UCSD-AML1 (cell line): Measurements from ENCODE around the gene NYAP1.
"Not testable (repeated sequence)": the region's sequence is repeated elsewhere in the genome, so short reads cannot be mapped to it uniquely, and the experiment has no call there.

Source experiments
- DNase-seq: peaks from one replicate; lab custom pipeline; 2025; ENCODE audit not compliant: unreplicated experiment; lab: John Stamatoyannopoulos, UW

The NYAP1 gene

DNA sequence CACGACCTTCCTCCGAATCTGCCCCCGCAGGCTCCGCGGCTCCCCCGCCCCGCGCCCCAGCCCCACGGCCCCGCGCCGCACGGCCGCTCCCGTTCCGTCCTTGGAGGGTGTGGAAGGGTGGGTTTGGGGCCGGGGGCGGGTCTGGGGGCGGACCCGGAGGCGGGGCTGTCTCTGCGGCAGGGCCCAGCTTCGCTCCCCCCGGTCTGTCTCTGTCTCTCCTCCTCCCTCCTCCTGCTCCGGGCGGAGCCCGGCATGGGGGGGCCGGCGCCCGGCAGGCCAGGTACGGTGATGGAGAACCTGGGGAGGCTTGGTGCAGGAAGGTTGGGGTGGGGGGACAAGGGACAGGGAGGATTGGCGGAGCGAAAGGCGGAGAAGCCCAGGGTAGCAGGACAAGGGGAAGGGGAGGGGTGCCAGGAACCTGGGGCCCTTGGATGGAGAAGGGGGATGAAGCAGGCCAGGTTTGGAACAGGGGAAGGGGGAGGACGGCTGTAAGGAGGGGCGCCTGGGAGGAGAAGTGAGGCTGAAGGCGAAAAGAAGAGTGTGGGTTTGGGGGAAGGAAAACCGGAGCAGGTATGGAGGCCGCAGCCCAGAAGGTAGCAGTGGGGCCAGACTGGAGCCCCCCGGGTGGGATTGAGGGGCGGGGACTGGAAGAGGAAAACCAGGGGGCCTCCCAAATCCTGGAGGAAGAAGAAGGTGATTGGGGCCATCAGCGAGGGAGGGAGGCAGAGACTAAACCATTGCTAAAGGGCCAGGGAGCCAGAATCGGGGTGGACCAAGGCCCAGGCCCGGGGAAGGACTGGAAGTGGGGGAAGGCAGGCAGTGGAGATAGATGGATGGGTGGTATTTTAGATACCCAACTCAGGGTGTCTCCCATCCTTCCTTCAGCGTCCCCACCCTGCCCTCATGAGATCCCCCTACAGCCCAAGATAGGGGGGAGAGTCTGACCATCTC, at the start of gene NYAP1:
Gene NYAP1 (plus strand): TSS at position 206 of the 951 bp plus-strand sequence. CDS start 1,385 bp downstream, outside the sequence.
- DNase-seq = peak; percentile 52

DNA sequence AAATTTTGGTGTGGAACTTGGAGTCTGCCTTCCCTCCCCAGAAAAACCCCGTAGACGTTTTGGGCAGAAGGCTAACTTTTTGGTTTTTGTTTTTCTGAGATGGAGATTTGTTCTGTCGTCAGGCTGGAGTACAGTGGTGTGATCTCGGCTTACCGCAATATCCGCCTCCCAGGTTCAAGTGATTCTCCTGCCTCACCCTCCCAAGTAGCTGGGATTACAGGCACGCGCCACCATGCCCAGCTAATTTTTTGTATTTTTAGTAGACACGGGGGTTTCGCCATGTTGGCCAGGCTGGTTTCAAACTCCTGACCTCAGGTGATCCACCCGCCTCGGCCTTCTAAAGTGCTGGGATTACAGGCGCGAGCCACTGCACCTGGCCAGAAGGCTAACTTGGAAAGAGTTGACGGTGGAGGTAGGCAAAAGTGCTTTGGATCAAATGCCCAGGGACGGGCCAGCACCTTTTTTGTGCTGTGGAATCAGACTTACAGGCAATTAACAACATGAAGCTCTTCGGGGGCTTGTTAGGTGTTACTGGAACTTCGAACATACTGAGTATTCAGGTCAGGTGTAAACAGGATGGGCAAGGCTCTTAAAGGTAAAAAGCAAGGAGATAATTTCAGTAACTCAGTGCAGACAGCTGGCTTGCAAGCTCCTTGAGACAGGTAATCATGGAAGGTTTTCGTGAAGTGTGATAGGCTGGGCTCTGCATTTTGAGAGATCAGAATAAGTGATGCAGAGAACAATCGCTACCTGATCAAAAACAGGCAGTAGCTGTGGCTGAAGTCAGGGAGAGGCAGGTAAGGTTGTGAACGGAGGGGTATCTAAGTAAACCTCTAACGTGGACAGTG, 49.2 kb upstream of the NYAP1 start:
- DNase-seq = no peak

DNA sequence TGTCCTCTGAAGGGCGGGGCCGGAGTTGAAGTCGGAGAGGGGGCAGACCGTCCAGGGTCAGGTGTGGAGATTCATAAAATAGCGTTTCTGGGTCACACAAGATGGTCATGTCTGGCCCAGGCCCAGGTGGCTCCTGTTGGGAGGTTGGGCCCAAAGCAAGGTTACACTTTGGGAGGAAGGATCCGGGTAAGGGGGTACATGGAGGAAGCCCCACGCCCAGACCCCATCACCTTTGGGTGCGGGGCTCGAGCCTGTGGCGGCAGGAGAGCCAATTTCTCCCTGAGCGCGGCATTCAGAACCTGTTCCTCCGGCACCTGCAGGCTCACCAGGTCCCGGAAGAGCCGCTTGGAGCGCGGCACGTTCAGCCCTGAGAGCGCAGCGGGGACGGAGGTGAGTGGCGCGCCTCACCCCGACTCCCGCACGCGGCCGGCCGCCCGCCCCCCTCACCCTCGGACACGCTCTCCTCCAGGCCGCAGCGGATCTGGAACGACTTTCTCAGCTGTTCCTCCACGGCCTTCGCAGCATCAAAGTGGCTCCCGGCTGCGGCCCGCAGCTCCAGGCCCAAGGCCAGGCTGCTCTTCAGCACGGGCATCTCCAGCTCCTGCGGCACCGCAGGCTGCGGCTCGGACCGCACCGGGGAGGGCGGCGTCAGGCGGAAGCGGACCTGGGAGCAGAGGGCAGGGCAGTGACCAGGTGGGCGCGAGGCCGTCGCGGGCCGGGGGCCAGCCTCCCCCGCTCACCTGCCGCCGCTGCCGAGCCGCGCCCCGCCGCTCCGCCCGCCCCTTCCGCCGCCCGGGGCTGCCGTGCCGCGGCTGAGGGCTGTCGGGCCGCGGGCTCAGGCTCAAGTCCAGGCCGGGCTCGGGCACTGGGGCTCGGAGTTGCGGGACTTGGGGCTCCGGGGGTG, 48.1 kb upstream of the NYAP1 start:
- peak; percentile 36 for DNase-seq

DNA sequence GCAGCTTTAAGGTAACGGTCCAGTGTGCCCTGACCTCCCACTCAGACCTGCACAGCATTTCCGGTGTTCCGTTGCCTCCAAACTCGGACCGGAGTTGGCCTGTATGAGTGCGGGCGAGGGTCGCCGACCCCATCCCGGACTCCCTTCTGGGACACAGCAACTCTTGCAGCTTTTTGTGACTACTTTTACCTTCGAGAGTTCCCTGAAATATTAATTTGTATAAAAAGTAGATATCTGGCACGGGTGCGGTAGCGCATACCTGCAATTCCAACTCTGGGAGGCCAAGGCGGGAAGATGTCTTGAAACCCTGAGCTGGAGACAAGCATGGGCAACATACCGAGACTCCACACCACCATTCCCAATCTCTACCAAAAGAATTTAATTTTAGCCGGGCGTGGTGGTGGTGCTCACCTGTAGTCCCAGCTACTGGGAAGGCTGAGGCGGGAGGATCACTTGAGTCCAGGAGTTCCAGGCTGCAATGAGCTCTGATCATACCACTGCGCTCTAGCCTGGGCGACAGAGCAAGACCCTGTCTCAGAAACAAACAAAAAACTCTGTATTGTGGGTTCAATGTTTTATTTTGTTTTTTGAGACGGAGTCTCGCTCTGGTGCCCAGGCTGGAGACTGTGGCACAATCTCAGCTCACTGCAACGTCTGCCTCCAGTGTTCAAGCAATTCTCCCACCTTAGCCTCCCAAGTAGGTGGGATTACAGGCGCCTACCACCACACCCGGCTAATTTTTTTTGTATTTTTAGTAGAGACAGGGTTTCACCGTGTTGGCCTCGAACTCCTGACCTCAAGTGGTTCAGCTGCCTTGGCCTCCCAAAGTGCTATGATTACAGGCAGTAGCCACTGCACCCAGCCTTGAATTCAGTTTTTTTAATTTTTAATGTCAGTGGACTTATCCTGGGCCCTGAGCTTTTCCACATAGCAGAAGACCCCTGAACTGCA, 46.3 kb upstream of the NYAP1 start:
- no peak for DNase-seq

DNA sequence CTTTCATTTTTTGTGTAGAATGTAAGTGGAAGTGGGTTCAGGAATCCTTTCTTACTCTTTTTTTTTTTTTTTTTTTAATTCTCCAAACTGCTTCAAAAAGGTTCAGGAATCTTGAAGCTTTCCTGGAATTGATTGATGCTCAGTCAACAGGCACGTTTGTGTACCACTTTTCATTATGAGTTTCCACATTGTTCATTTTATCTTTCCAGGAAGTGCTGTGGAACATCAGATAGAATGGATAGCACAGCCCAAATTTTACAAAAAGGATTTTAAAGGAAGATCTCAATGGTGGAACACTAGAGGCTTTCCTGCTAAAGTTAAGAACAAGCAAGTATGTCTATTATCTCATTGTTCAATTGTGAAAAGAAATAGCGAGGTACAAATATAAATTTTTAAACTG, 45.6 kb upstream of the NYAP1 start:
- no peak for DNase-seq

DNA sequence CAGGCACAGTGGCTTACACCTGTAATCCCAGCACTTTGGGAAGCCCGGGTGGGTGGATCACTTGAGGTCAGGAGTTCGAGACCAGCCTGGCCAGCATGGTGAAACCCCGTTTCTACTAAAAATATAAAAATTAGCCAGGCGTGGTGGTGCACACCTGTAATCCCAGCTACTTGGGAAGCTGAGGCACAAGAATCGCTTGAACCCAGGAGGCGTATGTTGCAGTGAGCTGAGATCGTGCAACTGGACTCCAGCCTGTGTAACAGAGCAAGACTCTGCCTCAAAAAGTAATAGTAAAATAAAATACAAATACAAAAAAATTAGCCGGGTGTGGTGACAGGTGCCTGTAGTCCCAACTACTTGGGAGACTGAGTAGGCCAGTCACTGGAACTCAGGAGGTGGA, 45.0 kb upstream of the NYAP1 start:
- not testable (repeated sequence) for DNase-seq

DNA sequence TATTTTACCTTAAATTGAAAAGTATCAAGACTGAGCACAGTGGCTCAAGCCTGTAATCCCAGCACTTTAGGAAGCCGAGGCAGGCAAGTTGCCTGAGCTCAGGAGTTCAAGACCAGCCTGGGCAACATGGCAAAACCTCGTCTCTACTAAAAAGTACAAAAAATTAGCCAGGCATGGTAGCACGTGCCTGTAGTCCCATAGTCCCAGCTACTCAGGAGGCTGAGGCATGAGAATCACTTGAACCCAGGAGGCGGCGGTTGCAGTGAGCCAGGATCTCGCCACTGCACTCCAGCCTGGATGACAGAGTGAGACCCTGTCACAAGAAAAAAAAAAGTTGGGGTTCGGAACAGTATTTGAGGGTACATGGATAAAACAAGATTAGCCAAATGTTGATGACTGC, 44.5 kb upstream of the NYAP1 start:
- not testable (repeated sequence) for DNase-seq

DNA sequence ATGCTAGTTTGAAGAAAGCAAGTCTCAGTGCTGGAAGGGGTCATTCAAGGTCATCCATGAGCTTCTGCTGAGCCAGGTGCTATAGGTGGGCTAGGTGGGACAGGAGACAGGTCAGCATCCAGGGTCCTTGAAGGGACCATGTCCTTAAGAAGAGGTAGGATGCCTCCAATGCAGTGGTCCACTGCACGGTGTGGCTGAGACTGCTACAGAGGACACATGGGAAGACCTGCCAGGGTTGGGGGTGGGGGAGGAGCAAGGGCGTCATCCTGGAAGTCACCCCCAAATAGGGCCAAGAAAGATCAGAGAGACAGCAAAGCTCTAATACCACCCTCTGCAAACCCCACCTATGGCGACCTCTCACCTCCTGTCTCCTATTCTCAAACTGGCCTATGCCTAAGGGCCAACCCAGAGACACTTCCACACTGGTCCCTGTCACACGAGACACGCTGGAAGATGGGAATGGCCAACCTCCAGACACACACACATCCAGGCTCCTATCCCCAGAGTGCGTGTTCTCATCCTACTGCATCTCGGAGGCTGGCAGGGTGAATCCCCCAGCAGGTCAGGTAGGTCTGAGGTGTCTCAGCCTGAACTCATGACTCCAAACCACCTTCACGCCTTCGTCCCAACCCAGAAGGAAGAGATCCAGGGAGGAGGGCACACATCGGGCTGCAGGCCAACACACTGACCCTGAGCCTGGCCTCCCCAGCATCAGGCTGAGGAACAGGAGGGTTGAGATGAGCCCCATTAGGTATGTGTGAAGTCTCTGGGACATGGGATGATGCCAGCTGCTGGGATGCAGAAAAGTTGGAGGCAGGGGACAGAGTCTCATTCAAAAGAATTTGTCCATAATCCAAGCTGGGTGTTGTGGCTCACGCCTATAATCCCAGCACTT, 41.8 kb upstream of the NYAP1 start:
- no peak for DNase-seq

DNA sequence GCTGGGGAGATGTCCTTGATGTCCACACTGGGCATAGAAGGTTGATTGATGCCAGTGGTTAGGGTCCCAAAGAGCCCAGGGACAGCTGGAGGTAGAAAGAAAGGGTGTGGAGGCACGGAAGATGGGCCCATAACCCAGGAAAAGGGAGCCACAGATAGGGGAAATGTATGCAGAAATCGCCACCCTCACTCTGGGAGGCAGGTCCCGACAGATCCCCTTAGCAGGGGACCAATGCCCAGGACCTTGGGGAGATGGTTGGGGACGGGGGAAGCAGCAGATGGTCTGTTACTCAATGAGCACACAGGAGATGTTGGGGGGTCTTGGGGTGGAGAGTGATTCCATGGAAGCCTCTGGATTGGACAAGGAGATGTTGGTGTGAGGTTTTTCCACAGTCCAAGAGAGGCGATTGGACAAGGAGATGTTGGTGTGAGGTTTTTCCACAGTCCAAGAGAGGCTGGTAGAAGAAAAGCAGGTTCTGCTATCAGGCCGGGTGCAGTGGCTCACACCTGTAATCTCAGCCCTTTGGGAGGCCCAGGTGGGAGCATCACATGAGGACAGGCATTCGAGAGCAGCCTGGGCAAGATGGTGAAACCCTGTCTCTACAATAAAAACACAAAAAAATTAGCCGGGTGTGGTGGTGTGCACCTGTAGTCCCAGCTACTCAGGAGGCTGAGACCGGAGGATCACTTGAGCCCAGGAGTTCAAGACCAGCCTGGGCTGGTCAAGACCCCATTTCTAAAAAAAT, 40.5 kb upstream of the NYAP1 start:
- DNase-seq = no peak

DNA sequence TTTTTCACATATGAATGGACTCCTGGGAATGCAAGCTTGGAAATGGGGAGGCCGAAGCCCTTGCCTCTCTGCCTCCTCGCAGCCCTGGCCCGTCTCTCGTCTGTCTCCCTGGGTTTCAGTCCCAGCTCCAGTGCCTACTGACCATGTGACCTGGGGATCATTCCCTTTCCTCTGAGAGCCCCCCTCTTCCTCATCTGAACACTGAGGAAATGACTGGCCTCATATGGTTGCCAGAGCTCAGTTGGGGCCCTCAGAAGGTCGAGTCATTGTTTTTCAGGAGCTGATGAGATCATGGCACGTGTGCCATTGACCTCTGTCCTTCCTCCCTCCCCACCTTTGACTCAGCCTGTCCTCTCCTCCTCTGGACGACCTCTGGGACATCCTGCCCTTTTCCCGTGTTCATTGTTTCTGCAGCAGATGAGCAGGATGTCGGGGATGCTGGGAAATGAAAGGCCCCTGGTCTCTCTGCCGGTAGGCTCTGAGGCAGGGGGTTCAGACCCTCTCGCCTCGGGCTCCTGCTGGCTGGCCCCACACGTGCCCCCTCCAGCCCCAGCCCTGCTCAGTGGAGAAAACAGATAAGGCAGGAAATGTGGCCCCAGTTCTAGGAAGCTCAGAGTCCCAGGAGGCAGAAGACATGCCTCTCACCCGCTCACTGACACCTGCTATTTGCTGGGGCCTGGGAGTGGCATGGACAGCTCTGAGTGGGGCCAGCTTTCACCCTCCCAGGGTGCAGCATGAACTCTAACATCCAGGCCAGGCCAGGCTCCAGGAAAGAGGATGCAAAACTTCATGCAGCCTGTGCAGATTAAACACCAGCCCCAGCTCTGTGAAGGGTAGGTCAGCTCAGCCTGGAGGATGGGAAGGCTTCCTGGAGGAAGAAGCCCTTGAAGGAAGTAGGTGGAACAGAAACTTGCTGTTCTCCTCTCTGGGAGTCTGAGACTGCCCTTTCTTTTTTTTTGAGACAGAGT, 39.1 kb upstream of the NYAP1 start:
- peak; percentile 31 for DNase-seq

DNA sequence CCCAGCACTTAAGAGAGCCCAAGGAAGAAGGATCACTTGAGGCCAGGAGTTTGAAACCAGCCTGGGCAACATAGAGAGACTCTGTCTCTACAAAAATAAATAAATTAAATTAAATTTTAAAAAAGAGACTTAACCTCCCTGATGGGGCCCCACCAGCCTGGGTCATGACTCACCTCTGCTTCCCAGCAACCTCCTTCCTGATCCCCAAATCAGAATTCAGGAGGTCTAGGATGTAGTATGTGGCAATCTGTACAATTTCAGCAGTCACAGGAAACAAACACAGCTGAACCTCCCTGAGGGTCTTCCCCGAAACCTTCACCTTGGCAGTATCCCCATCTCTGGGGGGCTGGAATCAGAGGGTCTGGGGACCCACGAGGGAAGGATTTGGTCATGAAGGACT, 37.7 kb upstream of the NYAP1 start:
- no peak for DNase-seq

DNA sequence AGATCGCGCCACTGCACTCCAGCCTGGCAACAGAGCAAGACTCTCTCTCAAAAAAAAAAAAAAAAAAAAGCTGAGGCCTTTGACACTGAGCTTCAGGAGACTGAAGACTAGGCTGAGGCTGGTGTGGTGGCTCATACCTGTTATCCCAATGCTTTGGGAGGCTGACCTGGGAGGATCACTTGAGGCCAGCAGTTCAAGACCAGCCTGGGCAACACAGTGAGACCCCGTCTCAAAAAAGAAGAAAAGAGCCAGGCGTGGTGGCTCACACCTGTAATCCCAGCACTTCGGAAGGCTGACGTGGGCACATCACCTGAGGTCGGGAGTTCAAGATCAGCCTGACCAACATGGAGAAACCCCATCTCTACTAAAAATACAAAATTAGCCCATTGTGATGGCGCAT, 36.4 kb upstream of the NYAP1 start:
- DNase-seq = not testable (repeated sequence)

DNA sequence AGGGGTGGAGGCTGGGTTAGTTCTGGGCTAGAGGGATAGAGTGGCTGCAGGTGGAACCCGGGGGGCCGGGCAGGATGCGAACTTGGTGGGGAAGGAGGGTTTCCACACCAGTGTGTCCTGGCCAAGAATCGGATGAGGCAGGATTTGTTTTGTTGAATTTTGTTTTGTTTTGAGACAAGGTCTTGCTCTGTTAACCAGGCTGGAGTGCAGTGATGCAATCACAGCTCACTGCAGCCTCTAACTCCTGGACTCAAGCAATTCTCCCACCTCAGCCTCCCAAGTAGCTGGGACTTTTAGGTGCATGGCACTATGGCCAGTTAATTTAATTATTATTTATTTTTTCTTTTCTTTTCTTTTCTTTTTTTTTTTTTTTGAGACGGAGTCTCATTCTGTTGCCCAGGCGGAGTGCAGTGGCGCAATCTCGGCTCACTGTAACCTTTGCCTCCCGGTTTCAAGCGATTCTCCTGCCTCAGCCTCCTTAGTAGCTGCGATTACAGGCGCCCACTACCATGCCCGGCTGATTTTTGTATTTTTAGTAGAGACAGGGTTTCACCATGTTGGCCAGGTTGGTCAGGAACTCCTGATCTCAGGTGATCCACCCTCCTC, 34.4 kb upstream of the NYAP1 start:
- DNase-seq = no peak

DNA sequence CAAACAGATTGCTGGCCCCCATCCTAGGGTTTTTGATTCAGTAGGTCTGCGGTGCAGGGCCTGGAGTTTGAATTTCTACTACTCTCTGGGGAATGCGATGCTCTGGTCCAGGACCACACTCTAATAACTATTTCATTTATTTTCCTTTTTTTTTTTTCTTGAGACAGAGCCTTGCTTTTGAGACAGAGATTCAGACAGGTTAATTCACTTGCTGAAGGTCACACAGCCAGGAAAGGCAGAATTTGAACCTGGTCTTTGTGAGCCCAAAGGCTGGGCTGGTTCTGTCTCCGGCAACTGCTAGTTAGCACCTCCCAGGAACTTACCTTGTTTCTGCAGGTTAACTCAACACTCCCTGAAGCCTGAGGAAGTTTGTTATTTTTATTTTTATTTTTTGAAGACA, 31.2 kb upstream of the NYAP1 start:
- DNase-seq = no peak

DNA sequence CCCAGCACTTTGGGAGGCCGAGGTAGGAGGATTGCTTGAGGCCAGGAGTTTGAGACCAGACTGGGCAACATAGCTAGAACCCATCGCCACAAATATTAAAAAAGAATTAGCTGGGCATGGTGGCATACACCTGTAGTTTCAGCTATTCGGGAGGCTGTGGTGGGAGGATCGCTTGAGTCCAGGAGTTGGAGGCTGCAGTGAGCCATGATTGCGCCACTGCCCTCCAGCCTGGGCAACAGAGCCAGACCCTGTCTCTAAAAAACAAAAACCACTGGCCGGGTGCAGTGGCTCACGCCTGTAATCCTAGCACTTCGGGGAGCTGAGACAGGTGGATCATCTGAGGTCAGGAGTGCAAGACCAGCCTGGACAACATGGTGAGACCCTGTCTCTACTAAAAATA, 29.9 kb upstream of the NYAP1 start:
- DNase-seq = not testable (repeated sequence)

DNA sequence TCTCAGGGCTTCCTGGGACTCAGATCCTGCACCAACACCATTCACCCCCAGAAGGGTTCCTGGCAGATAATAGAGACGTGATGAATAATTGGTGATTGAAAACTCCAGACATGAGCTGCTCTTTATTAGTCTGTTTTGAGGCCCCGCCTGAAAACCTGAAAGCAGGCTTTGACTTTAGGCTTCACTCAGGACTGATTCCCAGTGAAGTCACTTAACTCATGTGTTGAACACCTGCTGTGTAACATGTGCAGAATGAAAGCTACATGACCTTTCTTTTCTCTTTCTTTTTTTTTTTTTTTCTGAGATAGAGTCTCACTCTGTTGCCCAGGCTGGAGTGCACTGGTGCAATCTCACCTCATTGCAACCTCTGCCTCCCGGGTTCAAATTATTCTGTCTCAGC, 28.5 kb upstream of the NYAP1 start:
- DNase-seq = no peak
